LNCAP (cell line): ENCODE measurements around the gene KCNK1.

ENCODE experiments used
- CTCF ChIP-seq: fragments of 450-650 bp; IDR thresholded peaks from 2 replicates; pipeline ENCODE4 v1.5.1; 2017; ENCODE audit warnings: mild to moderate bottlenecking

The KCNK1 gene

DNA sequence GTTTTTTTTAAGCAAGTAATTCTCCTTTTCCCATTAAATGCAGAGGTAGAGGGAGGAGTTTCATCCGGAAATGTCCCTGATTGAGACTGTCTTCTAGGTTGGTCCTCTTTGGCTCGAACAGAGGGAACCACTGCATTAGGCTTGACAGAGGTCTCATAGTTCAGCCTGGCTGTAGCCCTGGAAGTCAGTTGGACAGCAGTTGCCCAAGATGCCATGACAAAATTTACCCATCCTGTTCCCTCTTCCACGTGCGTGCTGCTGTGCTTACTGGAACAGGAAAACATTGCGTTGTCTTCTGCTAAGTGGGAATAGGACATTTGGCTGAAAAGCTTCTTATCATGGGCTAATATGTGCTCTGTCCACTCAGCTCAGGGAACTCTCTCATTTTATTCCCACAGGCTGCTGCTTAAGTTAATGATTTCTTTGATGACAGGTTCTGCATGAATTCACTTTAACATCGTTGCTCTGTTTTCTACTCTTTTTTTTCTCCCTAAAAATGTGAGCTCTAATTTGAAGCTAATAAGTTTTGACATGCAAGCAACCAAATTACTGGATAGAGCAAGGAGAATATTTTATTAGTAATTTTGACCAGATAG, 18.0 kb downstream of the KCNK1 start:
- TF ChIP-seq CTCF = no peak

GRCh38 chr1:233632436-233632835, 18.5 kb downstream of the KCNK1 start:
- TF ChIP-seq CTCF = no peak

GRCh38 chr1:233635765-233636502, 22.0 kb downstream of the KCNK1 start:
- TF ChIP-seq CTCF = no peak

DNA sequence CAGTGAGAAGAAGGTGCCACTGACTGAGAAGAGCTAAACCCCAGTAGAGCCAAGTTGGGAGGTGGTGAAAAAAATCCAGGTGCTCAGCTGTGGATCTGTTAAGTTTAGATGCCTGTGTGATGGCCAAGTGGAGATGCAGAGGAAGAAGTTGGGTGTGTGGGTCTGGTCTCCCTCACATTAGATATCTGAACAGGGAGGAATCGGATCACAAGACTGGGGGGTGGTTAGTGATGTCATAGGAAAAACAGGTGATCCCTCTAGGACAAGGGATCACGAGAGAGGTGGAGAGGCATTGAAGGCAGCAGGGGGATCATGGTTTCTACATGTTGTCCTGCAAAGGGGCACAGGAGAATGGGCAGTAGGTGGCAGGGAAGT, 22.6 kb downstream of the KCNK1 start:
- TF ChIP-seq CTCF = no peak

DNA sequence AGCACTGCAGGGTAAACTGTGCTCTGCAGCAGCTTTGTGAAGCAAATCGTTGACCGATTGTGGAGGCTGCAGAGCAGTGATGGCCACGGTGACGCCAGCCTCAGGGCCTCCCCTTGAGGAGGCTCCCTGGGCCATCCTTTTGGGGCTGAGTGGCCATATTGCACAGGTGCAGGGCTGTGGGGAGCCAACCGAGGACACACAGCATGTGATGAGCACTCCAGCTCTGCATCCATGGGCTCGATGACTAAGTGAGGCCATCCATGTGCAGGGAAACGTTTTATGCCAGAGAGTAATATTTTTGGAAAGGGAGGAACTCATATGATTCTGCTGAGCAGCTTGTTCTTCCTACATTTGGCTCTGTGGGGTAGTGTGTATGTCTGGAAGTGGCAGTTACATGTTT, 24.6 kb downstream of the KCNK1 start:
- no peak for TF ChIP-seq CTCF

GRCh38 chr1:233639611-233640010, 25.7 kb downstream of the KCNK1 start:
- no peak for TF ChIP-seq CTCF

- TF ChIP-seq CTCF = no peak
Measured at GRCh38 chr1:233640179-233640578, 26.3 kb downstream of the KCNK1 start.
